RWPE1 (cell line): Measurements from ENCODE around the gene CLINT1.

Source experiments
- CTCF ChIA-PET: fragments of 350-600 bp; sonication (Branson Sonifier 250); formaldehyde crosslinking; extraction: SDS; loops from one replicate; lab custom pipeline; 2021; lab: Yijun Ruan, JAX
- POLR2A ChIA-PET: fragments of 400-600 bp; formaldehyde crosslinking; extraction: SDS; loops from one replicate; lab custom pipeline; 2020; ENCODE audit warnings: antibody characterized with exemption; ENCODE audit not compliant: low non-redundant PET; lab: Yijun Ruan, JAX
- DNase-seq: peaks from one replicate; pipeline ENCODE4 v3.0.0; 2012; ENCODE audit warnings: low spot score
- H3K27ac ChIP-seq: fragments of 450-650 bp; 2 replicates; pipeline ENCODE4 v1.5.1; 2017
- TF ChIP-seq, protein P1 (sequence below): fragments of 450-650 bp; conservative IDR thresholded peaks from 2 replicates; pipeline ENCODE4 v1.5.1; 2017; ENCODE audit warnings: low read depth, mild to moderate bottlenecking

Gene CLINT1

DNA sequence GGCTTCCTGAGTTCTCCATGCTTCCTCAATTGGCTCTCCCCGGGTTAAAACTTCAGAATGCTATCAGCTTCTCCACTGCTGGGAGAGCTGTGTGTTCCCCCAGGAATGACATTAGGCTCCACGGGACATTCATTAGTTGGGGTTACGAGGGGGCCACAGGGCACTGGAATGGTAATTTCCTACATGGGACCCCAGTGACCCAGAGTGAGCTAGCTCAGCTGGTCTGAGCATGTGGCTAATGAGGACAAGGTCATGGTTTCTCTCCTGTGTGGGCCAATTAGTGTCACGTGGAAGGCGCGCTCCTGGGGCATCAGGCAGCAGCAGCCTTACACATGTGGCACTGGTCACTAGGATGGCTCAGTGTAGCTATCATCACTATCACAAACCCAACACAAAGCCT, 94.4 kb downstream of the CLINT1 start:
- ChIA-PET POLR2A (no interaction called here), CTCF (interaction anchor here (0.6 to 1.2 kb wide), 3 partner anchors 21 to 1200 kb away, joined by 3 to 4 read pairs (median 3); partner anchors contain the start of gene LSM11)
- no peak overlapping the region for H3K27ac ChIP-seq
- DNase-seq, result no peak
- TF ChIP-seq, protein P1, sequence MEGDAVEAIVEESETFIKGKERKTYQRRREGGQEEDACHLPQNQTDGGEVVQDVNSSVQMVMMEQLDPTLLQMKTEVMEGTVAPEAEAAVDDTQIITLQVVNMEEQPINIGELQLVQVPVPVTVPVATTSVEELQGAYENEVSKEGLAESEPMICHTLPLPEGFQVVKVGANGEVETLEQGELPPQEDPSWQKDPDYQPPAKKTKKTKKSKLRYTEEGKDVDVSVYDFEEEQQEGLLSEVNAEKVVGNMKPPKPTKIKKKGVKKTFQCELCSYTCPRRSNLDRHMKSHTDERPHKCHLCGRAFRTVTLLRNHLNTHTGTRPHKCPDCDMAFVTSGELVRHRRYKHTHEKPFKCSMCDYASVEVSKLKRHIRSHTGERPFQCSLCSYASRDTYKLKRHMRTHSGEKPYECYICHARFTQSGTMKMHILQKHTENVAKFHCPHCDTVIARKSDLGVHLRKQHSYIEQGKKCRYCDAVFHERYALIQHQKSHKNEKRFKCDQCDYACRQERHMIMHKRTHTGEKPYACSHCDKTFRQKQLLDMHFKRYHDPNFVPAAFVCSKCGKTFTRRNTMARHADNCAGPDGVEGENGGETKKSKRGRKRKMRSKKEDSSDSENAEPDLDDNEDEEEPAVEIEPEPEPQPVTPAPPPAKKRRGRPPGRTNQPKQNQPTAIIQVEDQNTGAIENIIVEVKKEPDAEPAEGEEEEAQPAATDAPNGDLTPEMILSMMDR, result no peak

- DNase-seq, result peak; percentile 71
- CTCF ChIA-PET, result interaction anchor here (0.6 to 1.9 kb wide), 15 partner anchors 9 to 1725 kb away, joined by 3 to 8 read pairs (median 3); partner anchors contain the start of gene LSM11
- TF ChIP-seq, protein P1, result peak; percentile 87
- no peak overlapping the region for H3K27ac ChIP-seq
- POLR2A ChIA-PET, result no interaction called here
Measured at GRCh38 chr5:157761690-157762621, 97.0 kb downstream of the CLINT1 start.

GRCh38 chr5:157758706-157759105, 100.2 kb downstream of the CLINT1 start:
- DNase-seq, result no peak
- POLR2A ChIA-PET, result no interaction called here
- CTCF ChIA-PET, result interaction anchor here (1.1 kb wide), 1 partner anchor 1398 kb away, joined by 4 read pairs; no protein-coding TSS in a partner anchor
- no peak overlapping the region for H3K27ac ChIP-seq
- TF ChIP-seq, protein P1, result no peak

DNA sequence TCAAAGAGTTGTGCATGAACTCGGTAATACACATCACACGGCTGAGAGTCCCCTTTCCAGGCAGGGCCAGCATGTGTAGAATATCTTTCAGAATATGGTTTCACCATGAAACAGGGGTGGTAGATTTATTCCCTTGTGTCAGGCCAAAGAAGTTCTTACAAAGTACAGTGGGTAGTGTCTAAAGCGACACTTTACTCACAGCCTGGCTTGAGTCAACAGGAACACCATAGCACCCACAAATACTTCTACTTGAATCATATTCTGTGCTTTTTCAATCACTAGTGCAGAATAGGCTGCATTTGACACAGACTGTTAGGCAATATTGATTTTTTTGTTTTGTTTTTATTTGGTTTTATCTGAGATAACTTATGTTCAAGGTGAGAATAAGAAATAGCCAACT, 102.8 kb downstream of the CLINT1 start:
- no peak for DNase-seq
- TF ChIP-seq, protein P1, result no peak
- ChIA-PET CTCF (interaction anchor here (0.7 kb wide), 1 partner anchor 185 kb away, joined by 3 read pairs; no protein-coding TSS in a partner anchor), POLR2A (no interaction called here)
- H3K27ac ChIP-seq, result no peak overlapping the region

- TF ChIP-seq, protein P1, result no peak
- CTCF ChIA-PET, result interaction anchor here (0.6 kb wide), 1 partner anchor 241 kb away, joined by 3 read pairs; no protein-coding TSS in a partner anchor
- POLR2A ChIA-PET, result no interaction called here
- H3K27ac ChIP-seq, result no peak overlapping the region
- DNase-seq, result peak; percentile 77
Measured at GRCh38 chr5:157750320-157750719, 108.6 kb downstream of the CLINT1 start.

DNA sequence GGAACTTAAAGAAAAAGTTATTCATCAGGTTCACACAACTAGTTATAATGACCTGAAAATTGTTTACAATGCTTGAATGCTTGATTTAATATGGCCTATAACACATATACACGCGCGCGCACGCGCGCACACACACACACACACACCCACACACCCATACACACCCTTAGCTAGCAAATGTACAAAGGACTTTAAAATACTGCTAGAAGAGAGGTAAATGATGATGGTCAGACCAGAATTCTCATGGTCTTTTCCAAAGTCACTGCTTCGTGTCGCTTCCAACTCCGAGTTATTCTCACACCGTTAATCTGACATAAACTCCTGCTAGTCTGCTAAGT, 109.5 kb downstream of the CLINT1 start:
- TF ChIP-seq, protein P1, result no peak
- DNase-seq, result no peak
- ChIA-PET POLR2A (no interaction called here), CTCF (no interaction called here)
- no peak overlapping the region for H3K27ac ChIP-seq
